ENCODE data around the gene ZBTB5. TPM values are rescaled to one million over a fixed set of nuclear protein-coding genes. Genes with fewer than 3 reads are reported as not detected.

The ZBTB5 gene
- total RNA-seq, 4 donors from 2014 or later: 16.1 to 23.4 (median 20.9) TPM

DNA sequence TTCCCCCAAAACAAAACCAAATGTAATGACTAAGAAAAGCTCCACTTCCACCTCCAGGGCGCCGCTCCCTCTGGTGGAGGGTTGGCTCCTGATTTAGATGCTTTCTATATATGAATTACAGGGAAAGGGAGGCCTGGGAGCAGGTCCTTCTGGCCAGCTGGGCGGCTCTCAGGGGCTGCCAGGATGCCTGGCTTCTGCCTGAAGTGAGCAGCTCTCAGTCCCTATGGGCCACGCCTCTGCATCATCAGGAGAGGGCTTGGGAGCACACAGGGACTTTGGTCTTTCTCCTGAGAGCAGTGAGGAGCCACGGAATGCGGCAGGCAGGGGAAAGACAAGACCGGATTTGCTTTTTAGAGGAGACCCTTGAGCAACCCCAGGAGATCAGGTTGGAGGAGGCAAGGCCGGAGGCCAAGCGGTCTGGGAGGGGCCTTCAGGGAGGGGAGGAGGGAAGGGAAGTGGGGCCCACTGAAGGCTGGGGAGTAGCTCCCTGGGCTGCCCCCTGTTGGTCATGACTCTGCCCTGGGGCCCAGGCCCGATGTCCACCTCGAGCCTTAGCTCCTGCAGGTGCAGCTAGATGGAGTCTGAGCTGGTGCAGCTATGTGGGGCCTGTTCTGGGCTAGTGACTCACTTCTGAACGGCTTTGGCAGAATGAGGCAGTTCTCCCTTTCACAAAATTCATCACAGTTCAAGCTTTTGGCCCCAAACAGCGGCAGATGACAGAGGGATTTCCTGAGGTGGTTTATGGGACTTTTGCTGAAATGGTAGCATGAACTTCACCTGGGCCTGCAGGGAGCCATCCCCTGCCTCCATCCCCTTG, 54.1 kb downstream of the ZBTB5 start:
- intact Hi-C loops (cut with DNase I; ENCODE audit: low total_unique reads): no loop called here
- DNase-seq (ENCODE audit: low spot score in 2 of 2): no peak
- TF ChIP-seq POLR2A (IDR thresholded peaks at IDR 0.05): no peak
- TF ChIP-seq, protein P1, sequence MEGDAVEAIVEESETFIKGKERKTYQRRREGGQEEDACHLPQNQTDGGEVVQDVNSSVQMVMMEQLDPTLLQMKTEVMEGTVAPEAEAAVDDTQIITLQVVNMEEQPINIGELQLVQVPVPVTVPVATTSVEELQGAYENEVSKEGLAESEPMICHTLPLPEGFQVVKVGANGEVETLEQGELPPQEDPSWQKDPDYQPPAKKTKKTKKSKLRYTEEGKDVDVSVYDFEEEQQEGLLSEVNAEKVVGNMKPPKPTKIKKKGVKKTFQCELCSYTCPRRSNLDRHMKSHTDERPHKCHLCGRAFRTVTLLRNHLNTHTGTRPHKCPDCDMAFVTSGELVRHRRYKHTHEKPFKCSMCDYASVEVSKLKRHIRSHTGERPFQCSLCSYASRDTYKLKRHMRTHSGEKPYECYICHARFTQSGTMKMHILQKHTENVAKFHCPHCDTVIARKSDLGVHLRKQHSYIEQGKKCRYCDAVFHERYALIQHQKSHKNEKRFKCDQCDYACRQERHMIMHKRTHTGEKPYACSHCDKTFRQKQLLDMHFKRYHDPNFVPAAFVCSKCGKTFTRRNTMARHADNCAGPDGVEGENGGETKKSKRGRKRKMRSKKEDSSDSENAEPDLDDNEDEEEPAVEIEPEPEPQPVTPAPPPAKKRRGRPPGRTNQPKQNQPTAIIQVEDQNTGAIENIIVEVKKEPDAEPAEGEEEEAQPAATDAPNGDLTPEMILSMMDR (IDR thresholded peaks at IDR 0.05): no peak
- H3K4me3 ChIP-seq (ENCODE audit: low read depth, poor library complexity, severe bottlenecking): no peak overlapping the region
- WGBS, 2 donors: 74 to 83% methylated on average over 12 to 13 of the region's 13 CpGs

DNA sequence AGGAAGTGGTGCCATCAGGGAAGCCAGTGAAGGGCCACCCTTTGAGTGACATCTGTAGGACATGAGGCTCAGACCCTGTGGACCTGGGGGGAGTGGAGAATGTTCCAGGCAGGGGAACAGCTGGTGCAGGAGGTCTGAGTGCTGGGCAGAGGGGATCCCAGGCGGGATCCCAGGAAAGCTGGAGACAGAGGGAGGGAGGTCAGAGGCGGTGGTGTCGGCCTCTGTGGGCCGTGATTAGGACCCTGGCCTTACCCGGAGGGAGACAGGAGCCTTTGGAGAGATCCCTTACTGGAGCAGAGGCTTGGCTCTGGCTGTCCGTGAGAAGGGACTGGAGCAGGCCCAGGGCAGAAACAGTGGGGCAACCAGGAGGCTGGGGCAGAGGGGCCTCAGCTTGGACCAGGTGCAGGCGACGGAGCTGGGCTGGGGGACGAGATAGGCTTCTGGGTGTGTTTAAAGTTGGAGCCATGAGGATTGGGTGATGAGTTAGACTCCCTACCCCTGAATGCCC, 54.8 kb downstream of the ZBTB5 start:
- WGBS, 2 donors: 87 to 89% methylated on average over 9 of the region's 9 CpGs
- DNase-seq (ENCODE audit: low spot score in 2 of 2): no peak
- no peak overlapping the region for H3K4me3 ChIP-seq (ENCODE audit: low read depth, poor library complexity, severe bottlenecking)
- no peak for TF ChIP-seq POLR2A (IDR thresholded peaks at IDR 0.05)
- TF ChIP-seq, protein P1 (IDR thresholded peaks at IDR 0.05): no peak
- intact Hi-C loops (cut with DNase I; ENCODE audit: low total_unique reads): no loop called here

DNA sequence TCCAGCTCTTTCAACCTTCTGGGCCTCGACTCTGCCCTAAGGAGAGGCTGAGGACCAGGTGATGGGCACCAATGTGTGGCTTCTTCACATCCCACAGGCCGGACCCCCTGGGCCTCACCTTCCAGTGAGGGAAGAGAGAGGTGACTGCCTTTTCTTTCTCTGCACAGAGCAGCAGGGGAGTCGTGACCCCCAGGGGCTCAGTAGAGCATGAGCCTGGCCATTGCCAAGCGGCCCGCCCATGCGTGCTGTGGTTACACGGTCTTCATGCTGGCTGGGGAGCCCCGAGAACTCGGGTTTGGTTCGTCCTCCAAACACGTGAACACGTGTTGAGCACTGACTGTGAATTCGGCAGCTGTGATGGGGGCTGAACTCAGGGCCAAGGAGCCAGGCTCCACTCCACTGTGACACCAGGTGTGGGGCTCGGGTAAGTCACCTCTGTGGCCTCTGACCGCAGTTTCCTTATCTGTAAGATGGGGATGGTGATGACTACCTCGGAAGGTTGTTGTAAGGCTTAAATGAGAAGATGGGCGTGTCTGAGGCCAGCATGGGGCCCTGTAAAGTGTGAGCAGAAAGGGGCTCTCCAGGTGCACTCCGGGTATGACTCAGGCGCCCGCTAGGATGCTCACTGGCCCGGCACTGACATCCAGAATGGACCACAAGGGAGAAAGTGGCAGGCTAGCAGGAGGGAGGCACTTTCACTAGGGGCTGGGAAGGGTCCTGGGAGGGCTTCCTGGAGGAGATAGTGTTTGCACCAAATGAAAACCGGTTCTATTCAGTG, 56.1 kb downstream of the ZBTB5 start:
- WGBS, 2 donors: 87 to 89% methylated on average over 19 to 22 of the region's 22 CpGs
- H3K4me3 ChIP-seq (ENCODE audit: low read depth, poor library complexity, severe bottlenecking): no peak overlapping the region
- no peak for DNase-seq (ENCODE audit: low spot score in 2 of 2)
- TF ChIP-seq POLR2A (IDR thresholded peaks at IDR 0.05): no peak
- TF ChIP-seq, protein P1 (IDR thresholded peaks at IDR 0.05): no peak
- intact Hi-C loops (cut with DNase I; ENCODE audit: low total_unique reads): no loop called here

DNA sequence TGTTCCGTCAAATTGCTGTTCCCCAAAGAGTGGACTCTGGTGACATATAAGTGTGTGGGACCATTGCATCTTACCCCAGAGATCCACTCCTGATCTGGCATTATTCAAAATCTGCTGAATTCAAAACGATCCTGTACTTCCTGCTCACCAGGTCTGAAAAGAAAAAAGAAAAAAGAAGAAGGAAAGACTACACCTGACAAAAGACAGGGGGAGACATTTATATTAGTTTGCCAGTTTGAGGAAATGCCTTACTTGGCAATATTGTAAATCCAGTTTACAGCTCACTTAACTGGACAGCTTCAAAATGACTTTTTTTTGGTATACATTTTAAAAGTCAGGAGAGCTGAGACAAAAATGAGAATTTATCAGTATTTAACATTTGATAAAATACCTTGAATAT, 57.8 kb downstream of the ZBTB5 start:
- TF ChIP-seq POLR2A (IDR thresholded peaks at IDR 0.05): no peak
- TF ChIP-seq, protein P1 (IDR thresholded peaks at IDR 0.05): no peak
- H3K4me3 ChIP-seq (ENCODE audit: low read depth, poor library complexity, severe bottlenecking): no peak overlapping the region
- WGBS, 2 donors: 56 to 58% methylated on average over 2 of the region's 2 CpGs
- no peak for DNase-seq (ENCODE audit: low spot score in 2 of 2)
- intact Hi-C loops (cut with DNase I; ENCODE audit: low total_unique reads): no loop called here

DNA sequence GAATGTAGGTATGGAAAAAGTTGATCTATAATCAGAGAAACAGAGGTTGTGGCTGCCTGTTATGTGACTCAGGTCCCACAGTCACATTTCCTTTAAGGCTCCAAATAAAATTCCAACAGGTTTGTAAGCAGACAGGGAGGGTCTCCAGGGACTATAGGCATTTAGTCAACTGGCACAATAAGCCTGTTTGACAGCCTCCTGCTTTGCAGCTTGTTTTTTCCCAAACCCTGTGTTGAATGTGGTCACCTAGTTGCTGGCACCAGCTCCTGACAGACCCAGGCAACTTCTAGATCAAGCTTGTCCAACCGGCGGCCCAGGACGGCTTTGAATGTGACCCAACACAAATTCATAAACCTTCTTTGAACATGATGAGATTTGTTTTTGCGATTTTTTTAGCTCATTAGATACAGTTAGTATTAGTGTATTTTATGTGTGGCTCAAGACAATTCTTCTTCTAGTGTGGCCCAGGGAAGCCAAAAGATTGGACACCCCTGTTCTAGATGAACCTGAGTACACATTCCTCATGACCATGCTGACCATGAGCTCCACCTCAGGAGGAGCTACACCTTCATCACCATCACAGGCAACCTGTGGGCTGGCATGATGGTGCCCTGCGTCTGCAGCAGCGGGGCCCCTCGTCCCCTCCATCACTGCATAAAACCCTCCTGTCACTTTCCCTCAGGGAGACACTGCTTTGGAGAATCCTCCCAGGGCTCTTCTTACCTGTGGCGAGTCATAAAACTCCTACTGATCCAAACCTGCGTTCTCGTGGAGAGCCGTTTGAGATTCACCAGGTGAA, 58.4 kb downstream of the ZBTB5 start:
- intact Hi-C loops (cut with DNase I; ENCODE audit: low total_unique reads): no loop called here
- no peak for TF ChIP-seq POLR2A (IDR thresholded peaks at IDR 0.05)
- TF ChIP-seq, protein P1 (IDR thresholded peaks at IDR 0.05): no peak
- H3K4me3 ChIP-seq (ENCODE audit: low read depth, poor library complexity, severe bottlenecking): no peak overlapping the region
- WGBS, 2 donors: 76 to 86% methylated on average over 11 of the region's 11 CpGs
- DNase-seq (ENCODE audit: low spot score in 2 of 2): no peak

All from lower leg skin (tissue), 4 donors.